Ureter (tissue), 1 donor: Measurements from ENCODE around the gene CEP192. TPM values are rescaled to one million over a fixed set of nuclear protein-coding genes. Genes with fewer than 3 reads are reported as not detected.
"Not testable (repeated sequence)": the region's sequence is repeated elsewhere in the genome, so short reads cannot be mapped to it uniquely, and the experiment has no call there.

Source experiments
- DNase-seq: peaks from one replicate; pipeline ENCODE4 v3.0.0-alpha.2; 2020; ENCODE audit warnings: low spot score
- total RNA-seq: library from RNA; stranded (reverse); gene quantifications from one replicate; pipeline ENCODE4 v1.2.4, GENCODE V29; 2023
- donor health status: DM: yes; HTN: yes; CAD: no.

Gene CEP192
- total RNA-seq, 1 donor from 2014 or later: 38.8 TPM

- no peak for DNase-seq
These were observed 1.1 kb upstream of the CEP192 start for GRCh38 chr18:12990123-12990475.

DNA sequence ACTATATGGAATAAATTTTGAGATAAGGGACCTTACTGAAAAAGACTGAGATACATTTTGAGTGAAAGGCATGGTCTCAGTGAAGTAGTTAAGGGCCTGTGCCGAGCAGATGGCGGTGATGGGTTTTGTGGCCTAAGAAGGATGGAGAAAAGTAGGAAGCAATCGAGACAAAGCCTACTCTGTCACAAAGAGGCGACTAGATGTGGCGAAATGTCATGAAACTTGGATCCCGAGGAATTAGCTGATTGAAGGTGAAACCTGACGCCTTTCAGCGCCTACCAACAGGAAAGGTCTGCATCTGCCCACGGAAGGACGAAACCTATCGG lies 558 bp upstream of the CEP192 start:
- no peak for DNase-seq

- no peak for DNase-seq
These were observed 638 bp downstream of the CEP192 start for GRCh38 chr18:12991821-12992179.

DNA sequence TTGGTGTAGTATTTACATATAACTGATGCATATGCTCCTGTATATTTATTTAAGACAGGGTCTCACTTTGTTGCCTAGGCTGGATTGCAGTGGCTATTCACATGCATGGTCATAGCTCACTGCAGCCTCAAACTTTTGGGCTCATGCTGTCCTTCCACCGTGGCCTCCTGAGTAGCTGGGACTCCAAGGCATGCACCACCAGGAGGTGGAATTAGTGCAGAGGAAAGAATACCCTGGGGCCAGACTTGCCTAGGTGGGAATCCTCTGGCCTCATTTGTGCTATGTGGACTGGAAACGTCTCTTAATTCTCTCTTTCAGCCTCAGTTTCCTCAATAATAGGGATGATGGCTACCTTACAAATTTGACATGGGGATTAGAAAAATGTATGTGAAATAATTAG lies 2.3 kb downstream of the CEP192 start:
- DNase-seq: no peak

- no peak for DNase-seq
These were observed 4.3 kb downstream of the CEP192 start for GRCh38 chr18:12995424-12995823.

DNA sequence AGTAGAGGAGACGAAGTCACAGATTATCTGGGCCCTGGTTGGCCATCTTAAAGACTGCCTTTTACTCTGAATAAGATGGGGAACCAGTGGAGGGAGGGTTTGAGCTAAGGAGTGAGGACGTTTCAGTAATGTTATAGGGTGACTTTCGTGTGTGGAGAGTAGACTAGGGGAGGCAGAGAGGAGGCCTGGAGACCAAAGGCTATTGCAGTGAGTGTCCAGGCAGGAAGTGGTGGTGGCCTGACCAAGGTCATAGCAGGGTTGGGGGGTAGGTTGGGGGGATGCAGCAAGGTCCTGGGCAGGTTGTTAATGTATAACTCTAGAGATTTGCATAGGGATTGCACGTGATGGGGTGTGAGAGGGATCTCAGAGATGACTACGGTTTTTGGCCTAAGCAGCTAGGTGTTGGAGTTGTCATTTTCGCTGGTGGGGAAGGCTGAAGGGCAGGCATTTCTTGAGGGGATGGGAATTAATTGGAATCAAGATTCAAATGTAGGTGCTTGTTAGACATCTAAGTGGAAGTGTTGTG lies 4.9 kb downstream of the CEP192 start:
- no peak for DNase-seq

GRCh38 chr18:12996661-12997292 lies 5.6 kb downstream of the CEP192 start:
- no peak for DNase-seq

DNA sequence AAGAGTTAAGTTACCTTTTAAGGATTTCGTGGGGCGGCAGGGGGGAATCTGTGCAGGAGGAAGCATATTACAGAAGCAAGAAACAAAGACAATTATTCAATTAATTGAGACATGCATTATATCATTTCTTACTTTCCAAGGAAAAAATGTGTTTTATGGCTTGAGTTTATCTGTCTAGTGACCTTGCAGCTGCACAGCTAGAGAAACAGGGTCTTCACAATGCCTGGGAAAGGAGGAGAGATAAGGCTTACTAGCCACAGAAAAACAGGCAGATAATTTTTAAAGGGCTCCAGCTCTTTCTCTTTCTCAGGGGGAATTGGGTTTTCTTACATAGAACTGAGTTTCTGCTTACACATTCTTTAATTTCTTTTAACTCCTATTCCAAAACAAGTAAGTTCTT lies 6.2 kb downstream of the CEP192 start:
- DNase-seq: not testable (repeated sequence)

GRCh38 chr18:12998332-12999060 lies 7.3 kb downstream of the CEP192 start:
- no peak for DNase-seq

GRCh38 chr18:13003466-13003896 lies 12.3 kb downstream of the CEP192 start:
- no peak for DNase-seq

DNA sequence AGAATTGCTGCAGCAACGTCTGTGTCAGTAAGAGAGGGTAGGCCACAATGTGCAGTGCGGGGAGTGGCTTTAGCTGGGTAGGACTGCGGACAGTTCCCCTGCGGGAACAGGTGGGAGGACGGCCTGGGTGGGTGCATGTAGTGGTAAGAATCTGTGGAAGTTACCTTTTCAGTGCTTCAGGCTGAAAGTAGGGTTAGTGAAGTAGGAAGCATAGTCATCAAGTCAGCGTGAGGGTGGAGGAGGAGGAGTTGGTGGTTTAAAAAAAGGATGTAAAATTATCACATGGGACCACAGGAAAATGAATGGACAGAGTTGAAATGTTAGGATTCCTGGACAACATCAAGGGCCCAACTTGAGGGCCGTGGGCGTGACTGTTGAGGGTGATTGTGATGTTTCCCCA lies 13.2 kb downstream of the CEP192 start:
- DNase-seq: no peak

GRCh38 chr18:13005289-13005688 lies 14.1 kb downstream of the CEP192 start:
- no peak for DNase-seq

DNA sequence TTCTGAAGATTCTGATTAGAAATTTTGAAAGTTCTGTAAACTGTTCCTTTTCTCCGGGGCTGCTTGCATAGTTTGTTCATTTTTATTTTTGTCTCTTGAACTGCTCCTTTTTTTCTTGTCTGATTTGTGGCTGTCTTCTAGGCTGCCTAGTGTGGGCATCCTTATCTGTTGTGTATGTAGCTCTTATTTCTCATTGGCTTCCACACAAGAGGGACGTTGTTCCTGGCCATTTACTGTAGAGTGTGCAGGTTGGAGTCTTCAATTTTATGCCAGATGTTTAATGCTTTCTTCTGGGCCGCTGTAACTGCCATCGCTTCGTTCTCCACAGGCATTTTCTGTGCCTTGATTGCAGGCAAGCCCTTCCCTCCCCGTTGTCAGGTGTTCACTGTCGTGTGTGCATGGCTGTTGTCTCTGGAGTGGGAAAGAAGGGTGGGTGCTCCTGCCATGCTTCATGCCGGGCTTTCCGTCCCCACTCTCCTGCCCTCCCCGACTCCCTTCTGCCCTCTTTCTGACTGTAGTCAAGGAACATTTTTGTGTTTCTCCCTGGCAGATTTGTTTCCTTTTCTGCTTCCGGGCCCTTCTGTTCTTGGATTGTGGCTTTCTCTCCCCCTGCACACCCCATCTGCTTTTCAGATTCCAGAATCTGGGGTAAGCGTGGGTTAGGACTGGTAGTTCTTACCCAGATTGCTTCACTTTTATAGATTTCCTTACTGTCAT lies 15.5 kb downstream of the CEP192 start:
- DNase-seq: no peak

- no peak for DNase-seq
These were observed 16.0 kb downstream of the CEP192 start for GRCh38 chr18:13007248-13007560.

DNA sequence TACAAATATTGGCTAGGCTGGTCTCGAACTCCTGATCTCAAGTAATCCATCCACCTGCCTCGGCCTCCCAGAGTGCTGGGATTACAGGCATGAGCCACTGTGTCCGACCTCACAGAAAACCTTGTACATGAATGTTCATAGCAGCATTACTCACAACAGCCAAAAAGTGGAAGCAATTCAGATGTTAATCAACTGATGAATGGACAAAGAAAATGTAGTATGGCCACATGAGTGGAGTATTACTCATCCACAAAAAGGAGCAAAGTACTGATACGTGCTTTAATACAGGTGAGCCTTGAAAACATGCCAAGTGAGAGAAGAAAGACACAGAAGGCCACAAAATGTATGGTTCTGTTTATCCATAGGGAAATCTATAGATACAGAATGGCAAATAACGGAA lies 20.6 kb downstream of the CEP192 start:
- DNase-seq: no peak

DNA sequence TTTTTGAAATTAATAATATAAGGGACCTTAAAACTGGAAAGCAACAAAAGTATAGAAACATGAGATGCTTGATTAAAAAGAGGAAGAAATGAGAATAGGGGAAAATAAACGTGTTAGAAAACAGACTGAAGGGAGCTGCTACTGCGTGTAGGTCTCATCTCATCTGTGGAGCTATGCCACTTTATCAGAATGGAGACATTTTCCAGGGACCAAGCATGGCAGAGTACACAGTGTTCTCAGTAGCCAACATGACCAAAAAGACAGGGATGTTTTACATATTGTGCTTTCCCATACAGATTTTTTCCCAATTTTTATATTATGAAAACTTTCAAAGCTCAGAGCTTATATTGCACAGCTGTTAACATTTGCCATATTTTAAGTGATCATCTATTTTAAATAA lies 23.1 kb downstream of the CEP192 start:
- no peak for DNase-seq

GRCh38 chr18:13014818-13015217 lies 23.7 kb downstream of the CEP192 start:
- no peak for DNase-seq

- no peak for DNase-seq
These were observed 26.2 kb downstream of the CEP192 start for GRCh38 chr18:13017247-13017875.

DNA sequence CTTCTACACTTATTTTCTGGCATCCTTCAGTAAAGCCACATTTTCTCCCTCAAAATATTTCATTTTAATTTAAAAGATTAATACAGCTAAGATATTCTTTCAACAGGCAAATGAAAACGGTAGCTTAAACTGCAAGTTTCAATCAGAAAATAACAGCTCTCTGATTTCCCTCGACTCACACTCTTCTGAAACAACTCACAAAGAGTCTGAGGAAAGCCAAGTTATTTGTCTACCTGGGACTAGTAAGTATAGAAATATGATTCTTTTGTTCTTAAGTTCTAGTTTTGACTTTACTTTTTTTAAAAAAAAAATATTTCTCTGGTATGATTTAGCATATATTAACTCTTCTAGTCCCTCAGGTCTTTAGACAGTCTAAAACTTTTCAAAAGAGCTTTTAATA lies 27.2 kb downstream of the CEP192 start:
- DNase-seq: no peak

DNA sequence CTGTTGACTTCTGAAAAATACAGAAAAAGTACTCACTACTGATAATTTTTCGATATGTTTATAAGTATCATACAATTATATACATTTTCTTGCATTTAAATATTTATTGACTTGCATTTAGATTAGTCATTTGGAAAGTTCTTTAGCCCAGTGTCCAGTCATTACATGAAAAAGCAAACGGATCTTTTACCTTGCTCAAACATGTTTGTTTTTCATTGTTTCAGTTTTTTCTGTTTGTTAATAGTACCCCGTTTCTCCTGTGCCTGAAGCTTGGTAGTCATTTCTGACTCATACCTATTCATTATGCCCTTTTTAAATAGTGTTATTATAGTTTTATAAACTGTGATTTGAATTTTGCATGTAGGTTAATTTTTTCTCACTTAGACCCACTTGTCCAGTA lies 28.1 kb downstream of the CEP192 start:
- DNase-seq: no peak

DNA sequence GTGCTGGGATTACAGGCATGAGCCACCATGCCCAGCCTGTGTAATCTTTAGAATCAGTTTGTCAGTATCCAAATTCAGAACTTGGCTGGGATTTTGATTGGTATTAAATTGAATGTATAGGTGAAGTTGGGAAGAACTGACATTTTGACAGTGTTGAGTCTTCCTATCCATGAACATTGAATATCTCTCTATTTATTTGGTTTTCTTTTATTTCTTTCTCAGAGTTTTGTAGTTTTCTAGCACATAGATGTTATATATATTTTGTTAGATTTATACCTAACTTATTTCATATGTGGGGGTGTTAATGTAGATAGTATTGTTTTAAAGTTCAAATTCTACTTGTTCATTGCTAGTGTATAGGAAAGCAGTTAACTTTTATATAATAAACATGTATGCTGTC lies 31.5 kb downstream of the CEP192 start:
- no peak for DNase-seq

- no peak for DNase-seq
These were observed 34.1 kb downstream of the CEP192 start for GRCh38 chr18:13025233-13025632.
